Activated gamma-delta T cell treated with Interleukin-2 at 50 U/mL for 16 hours (primary cell): Measurements from ENCODE around the gene CNBP.
"Not testable (repeated sequence)": the region's sequence is repeated elsewhere in the genome, so short reads cannot be mapped to it uniquely, and the experiment has no call there.

Experiments
- DNase-seq: peaks from one replicate; pipeline ENCODE4 v3.0.0-alpha.2; 2020

The CNBP gene

DNA sequence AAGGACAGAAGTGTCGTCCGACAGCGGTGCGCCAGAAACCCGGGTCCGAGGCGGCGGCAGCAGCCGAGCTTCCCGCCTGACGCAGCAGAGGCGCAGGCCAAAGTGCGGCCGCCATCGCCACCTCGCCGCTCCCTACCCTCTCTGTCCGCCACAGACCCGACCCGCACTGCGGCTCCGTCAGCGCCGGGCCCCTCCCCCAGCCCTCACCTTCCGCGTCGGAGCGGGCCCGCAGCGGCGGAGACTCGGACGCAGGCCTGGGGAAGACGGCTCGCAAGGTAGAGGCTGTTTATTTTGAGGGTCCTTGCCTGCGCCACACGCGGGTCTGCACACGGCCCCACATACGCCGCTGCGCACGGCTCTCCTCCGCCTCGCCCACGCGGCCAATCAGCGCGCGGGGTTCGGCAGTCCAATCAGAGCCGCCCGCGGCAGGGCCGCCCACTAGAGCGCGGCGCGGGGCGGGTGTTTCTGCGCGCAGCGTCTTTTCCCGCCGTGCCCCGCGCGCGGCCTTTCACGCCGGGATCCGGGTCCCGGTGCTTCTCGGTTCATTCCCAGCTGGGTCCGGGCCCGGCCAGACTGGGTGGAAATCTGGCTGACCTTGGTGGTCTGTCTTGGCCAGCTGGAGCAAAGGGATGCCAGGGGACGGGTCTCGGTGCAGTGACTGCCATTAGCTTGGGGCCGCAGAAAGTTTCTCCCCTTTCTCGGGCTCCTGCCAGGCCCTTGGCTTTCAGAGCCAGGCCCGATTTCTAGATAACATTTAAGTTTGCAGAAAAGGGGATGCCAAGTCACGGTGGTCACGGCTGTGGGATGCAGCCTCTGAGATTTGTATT, at the start of gene CNBP:
TSS of gene CNBP (minus strand) at position 328 of the 827 bp plus-strand sequence. CDS start 12,139 bp downstream, outside the sequence.
- DNase-seq, result peak; percentile 88

DNA sequence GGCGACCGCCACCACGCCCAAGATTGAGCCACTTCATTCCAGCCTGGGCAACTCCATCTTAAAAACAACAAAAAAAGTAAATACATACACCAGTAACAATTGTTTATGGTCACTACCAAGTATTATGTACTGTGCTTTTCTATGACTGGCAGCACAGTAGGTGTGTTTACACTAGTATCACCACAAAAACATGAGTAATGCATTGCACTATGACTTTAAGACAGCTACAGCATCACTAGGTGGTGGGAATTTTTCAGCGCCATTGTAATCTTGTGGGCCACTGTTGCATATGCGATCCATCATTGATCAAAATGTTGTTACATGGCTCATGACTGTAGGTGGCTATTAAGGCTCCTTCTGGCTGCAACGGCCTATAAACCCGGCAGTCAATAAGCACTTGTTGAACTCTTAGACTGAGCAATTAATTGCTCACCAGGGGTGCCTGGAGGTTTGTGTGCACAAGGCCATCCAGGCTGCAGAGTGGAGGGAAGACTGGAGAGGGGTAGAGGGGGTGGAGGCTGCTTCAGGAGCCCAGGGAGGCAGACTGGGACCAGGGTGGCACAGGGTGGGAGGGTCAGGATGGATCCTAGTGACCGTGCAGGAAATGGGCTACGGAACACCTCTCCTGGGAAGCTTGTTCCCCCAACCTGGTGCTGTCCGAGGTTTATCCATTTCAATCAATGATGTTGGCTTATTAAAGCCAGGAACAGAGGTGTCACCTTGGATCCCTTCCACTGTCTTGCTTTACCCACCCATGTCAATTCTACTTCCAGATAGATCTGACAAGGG, 47.8 kb upstream of the CNBP start:
- no peak for DNase-seq

DNA sequence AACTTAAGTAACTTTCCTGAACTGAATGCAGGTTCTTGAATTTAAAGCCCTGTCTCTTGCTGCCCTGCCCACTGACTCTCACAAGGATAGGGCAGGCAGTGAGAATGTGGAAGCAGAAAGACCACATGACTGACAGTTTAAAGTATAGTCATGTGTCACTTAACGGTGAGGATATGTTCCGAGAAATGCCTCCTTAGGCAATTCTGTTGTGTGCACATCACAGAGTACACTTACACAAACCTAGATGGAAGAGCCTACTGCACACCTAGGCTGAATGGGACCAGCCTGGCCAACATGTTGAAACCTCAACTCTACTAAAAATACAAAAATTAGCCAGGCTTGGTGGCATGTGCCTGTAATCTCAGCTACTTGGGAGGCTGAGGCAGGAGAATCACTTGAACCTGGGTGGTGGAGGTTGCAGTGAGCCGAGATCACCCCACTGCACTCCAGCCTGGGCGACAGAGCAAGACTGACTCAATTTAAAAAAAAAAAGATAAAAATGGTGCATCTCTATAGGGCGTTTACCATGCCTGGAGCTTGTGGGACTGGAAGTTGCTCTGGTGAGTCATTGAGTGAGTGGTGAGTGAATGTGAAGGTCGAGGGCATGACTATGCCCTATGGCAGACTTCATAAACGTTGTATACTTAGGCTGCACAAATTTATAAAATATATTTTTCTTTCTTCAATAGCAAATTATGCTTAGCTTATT, 46.8 kb upstream of the CNBP start:
- DNase-seq, result no peak

DNA sequence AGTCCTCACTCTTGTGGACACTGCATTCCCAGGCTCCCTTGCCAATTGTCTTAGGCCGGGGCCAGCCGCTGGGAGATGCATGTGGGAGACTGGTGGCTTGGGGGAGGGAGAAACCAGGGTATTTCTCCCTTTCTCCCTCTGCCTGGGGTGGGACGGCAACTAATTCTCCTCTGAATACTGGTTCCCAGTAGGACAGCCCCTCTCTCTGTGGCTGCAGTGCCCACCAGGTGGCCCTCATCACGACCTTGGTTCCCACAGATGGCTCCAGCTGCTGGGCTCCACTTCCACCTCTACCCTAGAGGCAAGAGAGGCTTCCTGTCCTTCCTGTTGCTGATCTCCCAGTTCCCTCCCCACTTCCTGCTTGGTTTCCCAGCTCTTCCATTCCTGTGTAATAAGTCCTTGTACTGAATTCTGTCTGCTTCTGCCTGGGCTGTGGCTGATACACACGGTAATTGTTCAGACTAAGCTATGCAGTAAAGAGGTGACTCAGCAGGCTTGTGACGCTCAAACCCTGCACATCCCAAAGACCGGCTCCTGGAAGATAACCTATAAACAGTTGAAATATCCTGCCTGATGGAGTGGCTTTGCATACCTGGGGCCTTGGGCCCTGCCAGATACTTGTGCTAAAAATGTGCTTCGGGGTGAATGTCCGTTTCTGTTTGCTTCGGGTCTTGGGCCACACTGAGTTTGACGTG, 45.3 kb upstream of the CNBP start:
- DNase-seq, result no peak

DNA sequence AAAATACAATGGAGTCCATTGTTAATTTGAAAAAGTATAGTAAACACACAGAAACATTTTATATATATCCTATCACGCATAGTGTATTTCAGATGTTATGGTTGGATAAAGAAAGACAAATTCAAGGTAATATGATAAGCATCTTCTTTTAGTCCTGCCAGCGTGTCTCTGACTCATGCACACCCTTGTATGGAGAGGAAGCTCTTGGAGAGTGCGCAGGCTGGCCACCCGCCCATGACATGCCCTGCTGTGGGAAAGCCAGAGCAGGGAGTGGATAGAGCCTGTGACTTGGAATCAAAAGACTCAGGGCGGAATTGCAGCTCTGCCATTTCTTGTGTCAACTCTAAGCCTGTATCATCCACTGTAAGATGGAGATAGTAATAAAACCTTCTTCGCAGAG, 42.7 kb upstream of the CNBP start:
- no peak for DNase-seq

DNA sequence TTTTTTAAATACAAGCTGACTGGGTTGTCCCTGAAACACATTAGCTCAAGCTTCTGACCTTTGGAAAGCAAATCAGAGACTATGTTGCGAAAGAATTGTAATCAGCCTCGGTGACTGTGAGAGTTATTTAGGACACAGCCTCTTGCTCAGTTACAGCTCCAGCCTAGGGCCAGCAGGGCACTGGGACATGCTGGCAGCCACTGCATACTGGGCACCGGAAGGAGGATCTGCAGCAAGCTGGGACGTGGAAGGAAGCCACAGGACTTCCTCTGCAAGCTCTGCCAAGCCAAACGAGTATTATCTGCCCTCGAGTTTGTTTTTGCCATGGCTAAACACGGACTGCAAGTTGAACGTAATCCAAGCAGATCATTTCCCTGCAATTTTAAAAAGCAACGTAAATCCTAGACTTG, 41.3 kb upstream of the CNBP start:
- no peak for DNase-seq

DNA sequence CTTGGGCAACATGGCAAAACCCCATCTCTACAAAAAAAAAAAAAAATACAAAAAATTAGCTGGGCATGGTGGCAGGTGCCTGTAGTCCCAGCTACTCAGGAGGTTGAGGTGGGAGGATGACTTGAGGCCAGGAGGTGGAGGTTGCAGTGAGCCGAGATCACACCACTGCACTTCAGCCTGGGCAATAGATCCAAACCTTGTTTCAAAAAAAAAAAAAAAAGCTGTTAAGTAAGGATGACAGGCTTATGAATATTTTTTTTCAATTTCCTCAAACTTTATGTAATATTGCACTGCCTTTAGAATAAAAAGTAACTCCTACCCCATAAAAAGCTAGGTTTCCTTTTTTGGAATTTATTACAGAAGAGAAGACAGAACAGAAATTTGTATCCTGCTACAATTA, 40.7 kb upstream of the CNBP start:
- not testable (repeated sequence) for DNase-seq

DNA sequence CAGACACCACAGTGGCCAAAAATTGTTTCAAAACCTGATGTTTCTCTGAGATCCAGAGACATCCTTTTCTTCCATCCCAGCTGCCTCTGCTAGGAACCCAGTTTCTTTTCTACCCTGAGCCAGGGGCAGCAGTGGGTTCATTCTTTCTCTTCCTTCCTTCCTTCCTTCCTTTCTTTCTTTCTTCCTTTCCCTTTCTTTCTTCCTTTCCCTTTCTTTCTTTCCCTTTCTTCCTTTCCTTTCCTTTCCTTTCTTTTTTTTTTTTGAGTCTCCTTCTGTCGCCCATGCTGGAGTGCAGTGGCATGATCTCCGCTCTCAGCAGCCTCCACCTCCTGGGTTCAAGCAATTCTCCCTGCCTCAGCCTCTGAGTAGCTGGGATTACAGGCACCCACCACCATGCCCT, 35.0 kb upstream of the CNBP start:
- DNase-seq, result no peak

DNA sequence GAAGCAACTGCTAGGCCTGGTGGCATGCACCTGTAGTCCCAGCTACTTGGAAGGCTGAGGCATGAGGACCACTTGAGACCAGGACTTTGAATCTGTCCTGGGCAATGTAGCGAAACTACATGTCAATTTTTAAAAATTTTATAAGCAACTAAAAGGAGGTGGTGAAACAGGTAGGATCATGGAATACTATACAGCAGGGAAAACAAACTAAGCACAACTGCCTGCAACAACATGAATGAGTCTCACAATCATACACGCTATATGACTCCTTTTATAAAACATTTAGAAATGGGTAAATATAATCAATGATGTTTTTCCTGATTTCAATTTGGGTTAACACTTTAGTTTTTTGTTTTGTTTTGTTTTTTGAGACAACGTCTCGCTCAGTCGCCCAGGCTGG, 29.5 kb upstream of the CNBP start:
- no peak for DNase-seq

DNA sequence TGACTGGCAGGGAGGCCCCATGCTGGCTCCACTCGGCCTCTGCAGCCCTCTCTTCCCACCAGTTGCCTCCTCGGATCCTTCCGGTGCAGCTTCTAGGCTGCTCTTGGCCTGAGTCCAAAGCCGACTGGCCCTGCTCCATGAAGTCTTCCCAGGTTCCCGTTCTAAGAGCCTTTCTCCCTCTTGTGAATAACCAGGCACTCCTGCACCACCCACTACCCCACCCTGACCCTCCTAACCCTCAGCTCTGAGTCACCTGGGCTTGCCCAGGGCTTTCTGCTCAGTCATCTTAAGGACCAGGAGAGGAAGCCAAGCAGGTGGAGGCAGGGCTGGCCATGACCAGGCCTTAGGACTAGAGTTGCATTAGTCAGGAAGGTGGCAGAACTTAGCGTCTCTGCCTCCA, 28.1 kb upstream of the CNBP start:
- no peak for DNase-seq

DNA sequence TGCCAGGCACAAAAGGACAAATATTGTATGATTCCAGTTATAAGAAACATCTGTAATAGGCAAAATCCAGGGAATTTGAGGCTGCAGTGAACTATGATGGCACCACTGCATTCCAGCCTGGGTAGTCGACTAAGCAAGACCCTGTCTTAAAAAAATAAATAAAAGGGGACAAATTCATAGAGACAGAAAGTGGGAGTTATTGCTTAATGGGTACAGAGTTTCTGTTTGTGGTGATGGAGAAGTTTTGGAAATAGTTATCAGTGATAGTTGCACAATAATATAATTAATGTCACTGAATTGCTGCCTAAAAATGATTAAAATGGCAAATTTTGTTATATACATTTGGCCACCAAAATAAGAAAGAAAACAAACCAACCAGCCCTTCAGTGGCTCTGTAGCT, 27.6 kb upstream of the CNBP start:
- DNase-seq, result no peak

DNA sequence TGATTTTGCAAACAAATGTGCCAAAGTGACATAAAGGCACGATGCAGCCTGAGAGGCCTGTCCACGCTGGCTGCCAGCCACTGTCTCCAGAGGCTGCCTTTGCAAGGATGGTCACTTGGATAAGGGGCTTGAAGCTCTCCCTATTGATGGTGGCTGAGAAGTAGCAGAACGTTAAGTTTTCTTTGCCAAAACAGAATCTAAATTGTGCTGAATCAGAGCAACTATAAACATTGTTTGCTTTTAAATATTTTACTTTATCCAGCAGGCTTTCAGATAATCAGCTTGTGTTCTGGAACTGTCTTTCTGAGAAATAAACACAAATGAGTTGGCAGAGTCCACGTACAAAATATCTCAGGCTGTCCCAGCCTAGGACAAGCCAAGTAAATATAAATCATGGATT, 23.8 kb upstream of the CNBP start:
- no peak for DNase-seq

DNA sequence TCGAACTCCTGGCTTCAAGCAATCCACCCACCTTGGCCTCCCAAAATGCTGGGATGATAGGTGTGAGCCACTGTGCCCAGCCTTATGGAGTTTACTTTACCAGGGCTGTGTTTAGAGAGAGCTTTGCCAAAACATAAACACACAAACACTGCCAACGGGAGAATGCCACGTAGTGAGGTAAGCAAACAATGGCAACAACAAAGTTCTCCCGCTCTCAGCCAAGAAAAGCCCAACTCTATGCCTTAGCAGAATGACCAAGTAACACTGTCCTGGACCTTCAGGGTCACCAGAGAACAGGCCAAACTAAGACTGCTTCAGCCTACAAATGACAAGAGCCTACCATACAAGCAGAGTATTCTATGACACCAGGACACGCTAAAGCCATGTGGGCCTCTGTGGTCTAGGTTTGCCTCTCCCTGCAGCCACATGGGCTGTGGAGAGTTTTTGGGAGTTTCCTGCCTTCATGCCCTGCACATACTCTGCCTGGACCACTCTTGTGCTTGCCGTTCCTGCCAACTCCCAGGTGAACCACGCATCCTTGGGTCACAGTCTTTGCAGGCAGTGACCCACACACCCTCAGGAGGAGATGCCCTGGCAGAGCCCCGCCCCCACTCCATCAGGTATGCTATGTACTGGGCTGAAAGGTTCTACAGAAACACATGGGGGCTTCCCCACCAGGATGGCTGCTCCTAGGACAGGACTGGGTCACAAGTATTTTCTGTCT, 21.6 kb upstream of the CNBP start:
- no peak for DNase-seq

DNA sequence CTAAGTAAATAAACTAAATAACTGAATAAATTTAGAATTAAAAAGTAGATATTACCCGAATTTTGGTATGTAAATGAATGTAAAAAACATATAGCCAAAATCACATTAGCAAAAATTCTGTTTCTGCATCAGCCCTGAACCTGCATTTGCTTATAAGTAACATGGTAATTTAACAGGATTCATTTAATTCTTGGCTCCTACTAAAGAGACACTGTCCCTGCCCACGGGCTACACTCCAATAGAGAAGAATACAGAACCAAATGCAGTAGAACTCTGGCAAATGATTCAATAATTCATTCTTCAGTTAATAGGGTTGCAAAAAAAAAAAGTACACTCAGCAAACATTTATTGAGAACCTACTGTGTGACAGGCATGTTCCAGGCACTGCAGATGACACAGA, 20.8 kb upstream of the CNBP start:
- DNase-seq, result no peak

DNA sequence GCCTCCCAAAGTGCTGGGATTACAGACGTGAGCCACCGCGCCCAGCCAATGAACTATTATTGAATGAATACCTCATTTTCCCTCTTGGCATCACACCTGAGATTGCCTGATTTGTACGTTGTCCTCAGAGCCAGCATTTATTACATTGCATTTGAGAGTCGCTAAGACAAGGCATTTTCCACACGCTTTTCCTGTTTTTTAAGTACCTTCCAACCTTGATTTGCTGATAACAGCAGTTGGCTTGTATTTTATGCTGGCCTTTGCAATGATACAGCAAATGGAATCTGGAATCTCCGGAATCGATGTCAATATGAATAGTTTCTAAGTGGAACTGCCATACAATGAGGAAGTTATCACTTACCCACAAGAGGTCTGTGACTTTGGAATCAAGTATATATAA, 15.7 kb upstream of the CNBP start:
- no peak for DNase-seq

DNA sequence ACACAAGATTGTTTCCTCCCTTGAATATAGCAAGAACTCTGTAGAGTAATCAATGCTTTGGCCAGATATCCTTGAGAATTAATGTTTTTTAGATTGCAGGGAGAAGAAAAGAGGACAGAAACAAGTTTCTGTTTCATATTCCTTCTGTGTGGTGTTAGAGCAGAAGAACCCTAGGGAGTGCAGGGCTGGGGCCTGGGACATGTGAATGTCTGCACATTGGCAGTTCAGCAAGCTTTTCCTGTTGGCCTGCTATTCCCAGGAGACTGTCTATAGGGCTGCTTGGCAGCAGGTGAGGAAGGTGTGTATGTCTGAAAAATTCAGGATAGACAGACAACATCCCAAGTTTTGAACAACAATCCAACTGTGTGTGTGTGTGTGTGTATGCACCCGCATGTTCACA, 13.6 kb upstream of the CNBP start:
- no peak for DNase-seq

DNA sequence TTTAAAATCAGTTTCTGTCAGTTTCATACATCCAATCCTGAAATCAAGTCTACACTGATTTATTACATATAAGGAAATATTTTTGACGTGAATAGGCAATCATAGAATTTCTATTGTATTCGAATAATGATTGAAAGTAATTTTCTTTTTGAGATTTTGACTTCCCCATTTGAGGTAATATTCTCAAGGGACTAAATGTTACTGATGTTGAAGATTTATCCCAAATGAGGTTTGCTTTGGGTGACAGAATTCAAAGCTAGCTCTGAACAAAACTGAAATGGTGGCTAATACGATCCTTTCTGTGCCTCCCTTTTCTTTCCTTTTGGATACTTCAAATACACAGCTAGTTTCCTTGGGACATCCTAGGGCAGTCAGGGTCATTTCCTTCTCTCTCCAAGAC, 12.9 kb upstream of the CNBP start:
- DNase-seq, result no peak

DNA sequence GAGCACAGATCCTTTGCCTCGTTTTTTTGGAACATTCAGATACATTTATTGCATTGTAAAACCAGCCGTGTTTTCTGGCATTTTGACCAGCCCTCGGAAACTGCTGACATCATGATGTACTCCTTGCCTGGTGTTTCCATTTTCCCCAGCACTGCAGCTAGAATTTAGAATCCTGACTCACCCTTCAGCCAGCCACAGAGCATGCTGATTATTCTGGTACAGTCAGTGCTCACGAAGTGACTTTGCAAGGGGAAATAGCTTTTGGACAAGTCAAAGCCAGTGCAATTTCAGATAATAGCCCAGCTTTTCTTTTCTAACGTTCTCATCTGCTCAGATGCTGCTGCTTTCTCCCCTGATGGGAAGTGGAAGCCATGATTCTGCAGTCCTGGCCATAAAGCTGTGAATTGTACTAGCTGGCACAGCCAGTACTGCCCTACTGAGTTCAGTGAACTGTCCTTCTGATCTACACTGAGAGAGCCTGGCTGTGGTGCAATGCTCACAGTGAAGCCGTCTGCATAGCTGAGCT, 12.1 kb upstream of the CNBP start:
- DNase-seq, result no peak

DNA sequence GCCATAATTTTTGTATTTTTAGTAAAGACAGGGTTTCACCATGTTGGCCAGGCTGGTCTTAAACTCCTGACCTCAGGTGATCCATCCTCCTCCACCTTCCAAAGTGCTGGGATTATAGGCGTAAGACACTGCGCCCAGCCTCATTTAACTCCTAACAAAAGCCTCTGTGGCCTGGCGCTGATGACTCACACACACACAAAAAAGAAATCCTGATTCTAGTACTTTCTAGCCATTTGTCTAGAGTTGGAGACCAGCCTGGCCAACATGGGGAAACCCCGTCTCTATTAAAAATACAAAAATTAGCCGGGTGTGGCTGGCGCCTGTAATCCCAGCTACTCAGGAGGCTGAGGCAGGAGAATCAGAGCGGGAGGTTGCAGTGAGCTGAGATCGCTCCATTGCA, 6.1 kb upstream of the CNBP start:
- not testable (repeated sequence) for DNase-seq

DNA sequence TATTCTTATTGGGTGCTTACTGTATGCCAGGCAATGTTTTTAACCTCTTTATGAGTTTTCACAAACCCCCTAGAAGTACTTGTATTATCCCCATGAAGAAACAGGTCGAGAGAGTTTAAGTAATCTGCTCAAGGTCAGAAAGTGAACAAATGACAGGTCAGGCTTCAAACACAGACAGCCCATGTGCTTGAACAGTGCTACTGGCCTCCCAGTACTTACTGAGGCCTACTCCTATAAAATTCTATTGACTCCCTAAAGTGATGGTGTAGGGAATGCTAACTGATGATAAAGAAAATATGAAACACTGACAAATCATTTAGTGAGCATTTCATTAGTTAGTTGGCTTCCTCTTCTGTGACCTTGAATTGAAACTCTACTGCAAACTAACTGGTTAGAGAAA, 4.2 kb upstream of the CNBP start:
- no peak for DNase-seq

DNA sequence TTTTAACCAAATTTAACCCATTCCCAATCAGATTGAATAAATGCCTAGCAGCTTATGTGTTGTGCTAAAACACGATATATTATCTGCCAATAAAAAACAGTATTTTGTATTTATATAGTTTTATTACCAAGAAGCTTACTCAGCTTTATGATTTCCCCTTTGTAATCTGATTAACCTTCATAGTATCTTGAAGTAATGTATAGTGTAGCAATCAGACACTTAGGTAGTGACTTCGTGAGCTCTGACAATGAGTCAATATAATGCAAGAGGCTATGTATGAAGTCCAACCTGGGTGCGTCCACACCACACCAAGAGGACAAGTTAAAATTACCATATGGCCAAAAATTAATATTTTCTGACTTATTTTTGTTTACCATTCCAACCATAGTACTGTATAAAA, 2.1 kb upstream of the CNBP start:
- DNase-seq, result no peak
